HUES64 (cell line): ENCODE results near the gene NRP1.

Source experiments
- H3K27ac ChIP-seq: 2 replicates; pipeline ENCODE4 v1.7.0; 2013; ENCODE audit warnings: low read depth, low read length, inconsistent platforms
- H3K27me3 ChIP-seq: 2 replicates; pipeline ENCODE4 v1.6.1; 2013; ENCODE audit warnings: mild to moderate bottlenecking, low read length; ENCODE audit not compliant: insufficient read depth
- H3K36me3 ChIP-seq: 2 replicates; pipeline ENCODE4 v1.6.1; 2013; ENCODE audit warnings: mild to moderate bottlenecking, low read length; ENCODE audit not compliant: insufficient read depth
- H3K4me1 ChIP-seq: 2 replicates; pipeline ENCODE4 v1.6.1; 2013; ENCODE audit warnings: mild to moderate bottlenecking, low read length, moderate library complexity; ENCODE audit not compliant: insufficient read depth
- H3K4me3 ChIP-seq: 2 replicates; pipeline ENCODE4 v1.5.1; 2013; ENCODE audit warnings: mild to moderate bottlenecking, low read length, moderate library complexity
- H3K9ac ChIP-seq: 2 replicates; pipeline ENCODE4 v1.6.1; 2013; ENCODE audit warnings: mild to moderate bottlenecking, low read depth, low read length
- H3K9me3 ChIP-seq: 2 replicates; pipeline ENCODE4 v1.6.1; 2013; ENCODE audit warnings: low read depth, low read length; ENCODE audit not compliant: insufficient read depth
- WGBS: fragments of 150-250, 120-280 bp; methylation state at CpG from one replicate; pipeline ENCODE4 v1.1.7; 2013; ENCODE audit warnings: missing lambda C conversion rate; 5-methylcytosine and 5-hydroxymethylcytosine counted together

NRP1 gene

DNA sequence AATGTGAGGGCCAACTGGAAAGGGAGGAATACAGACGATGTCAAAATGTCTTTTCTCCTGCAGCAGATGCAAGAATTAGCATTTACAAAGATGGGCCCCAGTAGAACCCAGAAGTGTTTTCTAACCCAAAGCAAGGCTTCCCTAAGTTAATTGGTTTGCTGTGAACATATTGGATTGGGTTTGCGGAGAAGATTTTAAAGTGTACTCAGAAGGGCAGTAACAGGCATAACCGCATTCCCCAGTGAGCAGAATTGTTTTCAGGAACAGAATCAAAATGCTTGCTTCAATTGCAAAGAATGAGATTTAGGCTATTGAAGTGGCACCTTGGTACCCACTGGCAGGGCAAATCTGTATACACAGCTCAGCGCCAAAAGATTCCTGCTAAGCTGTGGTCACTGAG, 78.0 kb downstream of the NRP1 start:
- Histone ChIP-seq H3K27ac (no peak overlapping the region), H3K36me3 (no peaks in the 10 kb centered on the region), H3K9me3 (no peaks in the 10 kb centered on the region), H3K27me3 (no peaks in the 10 kb centered on the region), H3K4me3 (no peak overlapping the region), H3K9ac (no peak overlapping the region), H3K4me1 (peaks cover 17% of the 10 kb centered on the region)
- 89% methylated on average over 4 of the region's 4 CpGs for WGBS

GRCh38 chr10:33254556-33255160, 79.8 kb downstream of the NRP1 start:
- Histone ChIP-seq H3K27me3 (no peaks in the 10 kb centered on the region), H3K4me3 (no peak overlapping the region), H3K4me1 (peaks cover 17% of the 10 kb centered on the region), H3K9ac (no peak overlapping the region), H3K36me3 (no peaks in the 10 kb centered on the region), H3K27ac (no peak overlapping the region), H3K9me3 (no peaks in the 10 kb centered on the region)
- WGBS: 79% methylated on average over 2 of the region's 3 CpGs

DNA sequence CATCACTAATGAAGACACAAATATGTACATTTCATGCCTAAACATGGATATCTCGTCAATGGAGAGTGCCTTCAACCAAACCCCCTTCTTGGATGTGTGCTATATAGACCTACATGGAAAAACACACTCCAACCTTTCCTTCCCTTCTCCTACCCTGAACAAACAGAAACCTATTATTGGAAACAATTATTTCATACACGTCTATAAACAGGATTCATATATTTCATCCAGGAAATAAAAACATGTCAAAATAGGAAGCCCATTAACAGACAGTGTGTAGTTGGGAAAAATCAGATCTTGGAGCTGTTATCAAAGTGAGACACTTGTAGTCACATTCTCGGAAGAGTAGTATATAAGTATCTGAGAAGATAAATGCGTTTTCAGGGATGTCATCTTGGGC, 81.1 kb downstream of the NRP1 start:
- Histone ChIP-seq H3K27me3 (no peaks in the 10 kb centered on the region), H3K9me3 (no peaks in the 10 kb centered on the region), H3K4me1 (peaks cover 8% of the 10 kb centered on the region), H3K9ac (no peak overlapping the region), H3K4me3 (no peak overlapping the region), H3K27ac (no peak overlapping the region), H3K36me3 (no peaks in the 10 kb centered on the region)
- WGBS: 94% methylated on average over 4 of the region's 4 CpGs

- peaks cover 5% of the 10 kb centered on the region; the same call in 1 of the 2 replicates for H3K4me1 ChIP-seq
- 100% methylated on average over 2 of the region's 3 CpGs for WGBS
- no peak overlapping the region for H3K4me3 ChIP-seq
- H3K27me3 ChIP-seq: no peaks in the 10 kb centered on the region
- H3K36me3 ChIP-seq: no peaks in the 10 kb centered on the region
- no peak overlapping the region for H3K27ac ChIP-seq
- H3K9me3 ChIP-seq: no peaks in the 10 kb centered on the region
- no peak overlapping the region for H3K9ac ChIP-seq
Measured at GRCh38 chr10:33252794-33253203, 81.7 kb downstream of the NRP1 start.

DNA sequence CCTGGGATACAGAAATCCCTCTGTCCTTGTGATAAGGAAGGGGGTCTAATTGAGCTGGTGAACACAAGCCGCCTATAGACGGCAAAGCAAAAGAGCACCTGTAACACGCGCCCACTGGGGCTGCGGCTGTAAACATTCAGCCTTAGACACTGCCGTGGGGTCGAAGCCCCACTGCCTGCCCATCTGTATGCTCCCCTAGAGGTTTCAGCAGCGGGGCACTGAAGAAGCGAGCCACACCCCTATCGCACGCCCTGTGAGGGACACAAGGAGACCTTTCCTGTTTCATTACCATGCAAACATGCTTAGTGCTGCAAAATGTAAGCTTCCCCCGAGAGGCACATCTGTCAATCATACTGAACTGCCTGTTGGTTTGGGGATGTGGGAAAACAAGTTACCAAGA, 82.1 kb downstream of the NRP1 start:
- Histone ChIP-seq H3K4me1 (peaks cover 5% of the 10 kb centered on the region; the same call in 1 of the 2 replicates), H3K36me3 (no peaks in the 10 kb centered on the region), H3K4me3 (no peak overlapping the region), H3K27ac (no peak overlapping the region), H3K27me3 (no peaks in the 10 kb centered on the region), H3K9ac (no peak overlapping the region), H3K9me3 (no peaks in the 10 kb centered on the region)
- 93% methylated on average over 12 of the region's 12 CpGs for WGBS

GRCh38 chr10:33249659-33250345, 84.7 kb downstream of the NRP1 start:
- H3K4me1 ChIP-seq: no peaks in the 10 kb centered on the region
- H3K9me3 ChIP-seq: no peaks in the 10 kb centered on the region
- H3K9ac ChIP-seq: no peak overlapping the region
- no peaks in the 10 kb centered on the region for H3K36me3 ChIP-seq
- 96% methylated on average over 6 of the region's 7 CpGs for WGBS
- no peak overlapping the region for H3K27ac ChIP-seq
- no peaks in the 10 kb centered on the region for H3K27me3 ChIP-seq
- H3K4me3 ChIP-seq: no peak overlapping the region

- no peaks in the 10 kb centered on the region for H3K27me3 ChIP-seq
- no peaks in the 10 kb centered on the region for H3K4me1 ChIP-seq
- H3K9ac ChIP-seq: no peak overlapping the region
- no peak overlapping the region for H3K27ac ChIP-seq
- H3K36me3 ChIP-seq: no peaks in the 10 kb centered on the region
- no peak overlapping the region for H3K4me3 ChIP-seq
- WGBS: 95% methylated on average over 8 of the region's 8 CpGs
- H3K9me3 ChIP-seq: no peaks in the 10 kb centered on the region
Measured at GRCh38 chr10:33249137-33249536, 85.3 kb downstream of the NRP1 start.

DNA sequence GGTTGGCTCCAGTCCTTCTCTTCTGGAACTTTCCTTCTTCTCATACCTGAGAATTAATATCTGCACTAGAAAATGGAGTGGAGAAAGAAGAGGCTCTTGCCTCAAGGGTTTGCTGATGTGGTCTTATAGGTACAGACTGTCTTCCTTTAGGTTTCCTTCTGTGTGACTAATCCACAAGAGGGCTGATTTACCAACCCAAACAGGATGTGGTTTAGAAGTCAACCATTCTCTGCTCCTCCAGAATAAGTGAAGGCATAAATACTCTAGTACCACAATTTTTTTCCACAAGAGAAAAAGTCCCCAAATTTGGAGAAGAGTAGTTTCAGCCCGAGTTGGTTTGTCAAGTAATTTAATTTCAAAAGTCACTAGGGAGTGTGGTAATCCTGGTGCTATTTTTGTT, 85.8 kb downstream of the NRP1 start:
- no peaks in the 10 kb centered on the region for H3K27me3 ChIP-seq
- no peak overlapping the region for H3K27ac ChIP-seq
- H3K9me3 ChIP-seq: no peaks in the 10 kb centered on the region
- no peak overlapping the region for H3K9ac ChIP-seq
- no peaks in the 10 kb centered on the region for H3K4me1 ChIP-seq
- H3K4me3 ChIP-seq: no peak overlapping the region
- no CpG with 5 or more reads among the region's 1 CpG for WGBS
- H3K36me3 ChIP-seq: no peaks in the 10 kb centered on the region

GRCh38 chr10:33247221-33247922, 87.1 kb downstream of the NRP1 start:
- 94% methylated on average over 11 of the region's 11 CpGs for WGBS
- Histone ChIP-seq H3K27ac (no peak overlapping the region), H3K9ac (no peak overlapping the region), H3K4me3 (no peak overlapping the region), H3K27me3 (no peaks in the 10 kb centered on the region), H3K9me3 (no peaks in the 10 kb centered on the region), H3K36me3 (no peaks in the 10 kb centered on the region), H3K4me1 (0 out of 2 replicates have a peak, but pooled peaks cover 3% of the 10 kb centered on the region)

- H3K27me3 ChIP-seq: no peaks in the 10 kb centered on the region
- H3K9ac ChIP-seq: no peak overlapping the region
- no peaks in the 10 kb centered on the region for H3K9me3 ChIP-seq
- 0 out of 2 replicates have a peak, but pooled peaks cover 3% of the 10 kb centered on the region for H3K4me1 ChIP-seq
- WGBS: 93% methylated on average over 1 of the region's 1 CpG
- H3K27ac ChIP-seq: no peak overlapping the region
- no peak overlapping the region for H3K4me3 ChIP-seq
- H3K36me3 ChIP-seq: no peaks in the 10 kb centered on the region
Measured at GRCh38 chr10:33245343-33245742, 89.1 kb downstream of the NRP1 start.

- WGBS: 96% methylated on average over 2 of the region's 2 CpGs
- H3K27me3 ChIP-seq: no peaks in the 10 kb centered on the region
- H3K36me3 ChIP-seq: no peaks in the 10 kb centered on the region
- 0 out of 2 replicates have a peak, but pooled peaks cover 3% of the 10 kb centered on the region for H3K4me1 ChIP-seq
- H3K9ac ChIP-seq: no peak overlapping the region
- no peaks in the 10 kb centered on the region for H3K9me3 ChIP-seq
- H3K4me3 ChIP-seq: no peak overlapping the region
- H3K27ac ChIP-seq: no peak overlapping the region
Measured at GRCh38 chr10:33244354-33244967, 90.0 kb downstream of the NRP1 start.
